Neuronal stem cell (in vitro differentiated cells): Measurements from ENCODE around the gene MAPK10.

Source experiments
- DNase-seq: peaks from one replicate; pipeline ENCODE4 v3.0.0-alpha.2; 2013; ENCODE audit warnings: low spot score
- H2AFZ ChIP-seq: one replicate; pipeline ENCODE4 v1.6.1; 2013; ENCODE audit warnings: mild to moderate bottlenecking, low read length, inconsistent platforms
- H2AK5ac ChIP-seq: 2 replicates; pipeline ENCODE4 v1.6.1; 2013; ENCODE audit warnings: low read depth, mild to moderate bottlenecking, inconsistent platforms, low read length, moderate library complexity, mixed read lengths
- H2BK120ac ChIP-seq: 2 replicates; pipeline ENCODE4 v1.6.1; 2013; ENCODE audit warnings: low read depth, mild to moderate bottlenecking, inconsistent platforms, low read length, moderate library complexity, mixed read lengths
- H2BK12ac ChIP-seq: one replicate; pipeline ENCODE4 v1.6.1; 2013; ENCODE audit warnings: low read length, inconsistent platforms
- H2BK15ac ChIP-seq: 2 replicates; pipeline ENCODE4 v1.6.1; 2013; ENCODE audit warnings: mild to moderate bottlenecking, low read length, inconsistent platforms, mixed read lengths
- H2BK5ac ChIP-seq: one replicate; pipeline ENCODE4 v1.6.1; 2013; ENCODE audit warnings: inconsistent platforms, mild to moderate bottlenecking, low read length, moderate library complexity
- H3K14ac ChIP-seq: one replicate; pipeline ENCODE4 v1.6.1; 2013; ENCODE audit warnings: low read length, inconsistent platforms
- H3K18ac ChIP-seq: 2 replicates; pipeline ENCODE4 v1.6.1; 2013; ENCODE audit warnings: low read length, inconsistent platforms
- H3K23ac ChIP-seq: 2 replicates; pipeline ENCODE4 v1.6.1; 2013; ENCODE audit warnings: low read depth, mild to moderate bottlenecking, mixed read lengths, low read length, inconsistent platforms; ENCODE audit not compliant: poor library complexity
- H3K27ac ChIP-seq: replicated peaks from 3 replicates; pipeline ENCODE4 v1.5.1; 2013; ENCODE audit warnings: low read length, inconsistent platforms
- H3K27me3 ChIP-seq, 3 experiments: 2 replicates each; pipeline ENCODE4 v1.6.1; 2013; ENCODE audit warnings: low read length in 3 of 3, mild to moderate bottlenecking in 2 of 3, inconsistent platforms in 1 of 3, low read depth in 1 of 3, mixed read lengths in 1 of 3, moderate library complexity in 1 of 3; ENCODE audit not compliant: control insufficient read depth in 3 of 3, insufficient read depth in 3 of 3
- H3K36me3 ChIP-seq, 2 donors: replicated peaks in 1 of 2; 2 replicates each; pipeline ENCODE4 v1.6.1; 2013; ENCODE audit warnings: low read length in 2 of 2; ENCODE audit not compliant: control insufficient read depth in 2 of 2, insufficient read depth in 2 of 2
- H3K4ac ChIP-seq: 2 replicates; pipeline ENCODE4 v1.6.1; 2013; ENCODE audit warnings: inconsistent platforms, mild to moderate bottlenecking, low read length, moderate library complexity
- H3K4me1 ChIP-seq, 2 donors: 1 replicate in 1 of 2; 2 replicates in 1 of 2; pipeline ENCODE4 v1.6.1; 2013; ENCODE audit warnings: low read length in 2 of 2, low read depth in 1 of 2; ENCODE audit not compliant: control insufficient read depth in 2 of 2, insufficient read depth in 1 of 2
- H3K4me2 ChIP-seq: one replicate; pipeline ENCODE4 v1.6.1; 2013; ENCODE audit warnings: mild to moderate bottlenecking, low read length, inconsistent platforms; ENCODE audit not compliant: insufficient read depth, poor library complexity, severe bottlenecking
- H3K4me3 ChIP-seq, 2 donors: 2 replicates each; pipeline ENCODE4 v1.5.1; 2013; ENCODE audit warnings: low read length in 2 of 2, mild to moderate bottlenecking in 2 of 2, inconsistent platforms in 1 of 2, moderate library complexity in 1 of 2
- H3K79me1 ChIP-seq: one replicate; pipeline ENCODE4 v1.6.1; 2013; ENCODE audit warnings: low read depth, mild to moderate bottlenecking, inconsistent platforms, low read length, moderate library complexity
- H3K9ac ChIP-seq: one replicate; pipeline ENCODE4 v1.6.1; 2013; ENCODE audit warnings: mild to moderate bottlenecking, low read depth, low read length, inconsistent platforms; ENCODE audit not compliant: poor library complexity
- H3K9me3 ChIP-seq, 2 donors: replicated peaks in 1 of 2; 2 replicates each; pipeline versions ENCODE3 to v1.6.1; 2013; ENCODE audit warnings: low read length in 2 of 2, mild to moderate bottlenecking in 2 of 2, inconsistent platforms in 1 of 2, low read depth in 1 of 2, mixed read lengths in 1 of 2, moderate library complexity in 1 of 2; ENCODE audit not compliant: control insufficient read depth in 2 of 2, insufficient read depth in 1 of 2
- H4K8ac ChIP-seq: one replicate; pipeline ENCODE4 v1.6.1; 2013; ENCODE audit warnings: low read depth, mild to moderate bottlenecking, inconsistent platforms, low read length, moderate library complexity
- H4K91ac ChIP-seq: one replicate; pipeline ENCODE4 v1.6.1; 2013; ENCODE audit warnings: low read length, low read depth, mild to moderate bottlenecking, inconsistent platforms; ENCODE audit not compliant: poor library complexity
- WGBS, 2 donors: extraction: QIAGEN DNeasy Blood & Tissue Kit; methylation state at CpG; one replicate each; pipeline ENCODE4 v1.1.7; 2013; ENCODE audit warnings: missing lambda C conversion rate in 2 of 2, mixed read lengths in 1 of 2; ENCODE audit not compliant: insufficient read length in 2 of 2, insufficient replicate concordance in 1 of 2; ENCODE audit errors: extremely low coverage in 2 of 2; 5-methylcytosine and 5-hydroxymethylcytosine counted together

The MAPK10 gene

DNA sequence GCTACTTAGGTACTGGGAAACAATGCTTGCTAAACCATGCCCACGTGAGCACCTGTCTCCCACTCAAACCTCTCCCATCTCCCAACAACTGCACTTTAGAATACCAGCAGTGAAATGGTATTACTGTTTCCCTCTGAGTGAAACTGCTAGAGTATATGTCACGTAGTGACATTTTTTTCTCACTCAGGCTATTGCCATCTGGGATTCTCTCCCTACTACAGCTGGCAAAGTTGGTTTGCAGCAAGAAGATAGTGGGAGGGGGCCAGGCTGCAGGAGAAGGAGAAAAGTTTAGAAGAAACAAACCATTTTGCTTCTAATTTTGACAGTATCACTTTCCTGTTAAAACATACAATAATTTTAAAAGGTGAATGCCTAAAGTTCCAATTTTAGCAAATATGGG, 358.3 kb downstream of the MAPK10 start:
- Histone ChIP-seq H3K18ac (no peak overlapping the region), H3K4ac (no peak overlapping the region), H2AFZ (no peak overlapping the region), H2BK5ac (no peak overlapping the region), H3K14ac (no peak overlapping the region), H2AK5ac (no peak overlapping the region), H2BK15ac (no peak overlapping the region), H3K9ac (no peak overlapping the region), H2BK12ac (no peak overlapping the region), H3K23ac (no peak overlapping the region), H3K4me3 (no peak overlapping the region), H3K27ac (no peak overlapping the region), H4K91ac (no peak overlapping the region), H3K4me2 (no peak overlapping the region), H3K9me3 (no peaks in the 10 kb centered on the region), H3K4me1 (no peaks in the 10 kb centered on the region), H3K36me3 (no peaks in the 10 kb centered on the region), H3K79me1 (no peaks in the 10 kb centered on the region), H2BK120ac (no peak overlapping the region), H4K8ac (no peak overlapping the region), H3K27me3 (no peaks in the 10 kb centered on the region)
- no peak for DNase-seq
- no CpG with 5 or more reads among the region's 2 CpGs for WGBS, 2 donors

- Histone ChIP-seq H3K4ac (no peak overlapping the region), H3K9me3 (no peaks in the 10 kb centered on the region), H2AK5ac (no peak overlapping the region), H3K27me3 (no peaks in the 10 kb centered on the region), H2BK15ac (no peak overlapping the region), H3K27ac (no peak overlapping the region), H3K23ac (no peak overlapping the region), H3K9ac (no peak overlapping the region), H3K4me2 (no peak overlapping the region), H3K36me3 (no peaks in the 10 kb centered on the region), H3K79me1 (no peaks in the 10 kb centered on the region), H3K4me3 (no peak overlapping the region), H2BK5ac (no peak overlapping the region), H2BK12ac (no peak overlapping the region), H2AFZ (no peak overlapping the region), H3K4me1 (no peaks in the 10 kb centered on the region), H3K14ac (no peak overlapping the region), H4K8ac (no peak overlapping the region), H3K18ac (no peak overlapping the region), H2BK120ac (no peak overlapping the region), H4K91ac (no peak overlapping the region)
- no peak for DNase-seq
- no CpG with 5 or more reads among the region's 6 CpGs for WGBS, 2 donors
Measured at GRCh38 chr4:85995361-85995760, 364.5 kb downstream of the MAPK10 start.

DNA sequence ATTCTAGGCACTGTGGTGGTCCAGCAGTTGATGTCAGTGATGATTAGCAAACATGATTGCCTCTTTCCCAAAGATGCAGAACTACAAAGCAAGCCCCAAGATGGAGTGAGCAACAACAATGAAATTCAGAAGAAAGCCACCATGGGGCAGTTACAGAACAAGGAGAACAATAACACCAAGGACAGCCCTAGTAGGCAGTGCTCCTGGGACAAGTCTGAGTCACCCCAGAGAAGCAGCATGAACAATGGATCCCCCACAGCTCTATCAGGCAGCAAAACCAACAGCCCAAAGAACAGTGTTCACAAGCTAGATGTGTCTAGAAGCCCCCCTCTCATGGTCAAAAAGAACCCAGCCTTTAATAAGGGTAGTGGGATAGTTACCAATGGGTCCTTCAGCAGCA, 365.3 kb downstream of the MAPK10 start:
- Histone ChIP-seq H3K27ac (no peak overlapping the region), H4K8ac (no peak overlapping the region), H2BK120ac (no peak overlapping the region)

GRCh38 chr4:85993641-85994040, 366.2 kb downstream of the MAPK10 start:
- Histone ChIP-seq H4K91ac (no peak overlapping the region), H3K4me1 (no peaks in the 10 kb centered on the region), H2BK120ac (no peak overlapping the region), H2BK5ac (no peak overlapping the region), H3K14ac (no peak overlapping the region), H3K23ac (no peak overlapping the region), H2AFZ (no peak overlapping the region), H3K4me3 (no peak overlapping the region), H2BK15ac (no peak overlapping the region), H3K9ac (no peak overlapping the region), H3K27ac (no peak overlapping the region), H4K8ac (no peak overlapping the region), H3K36me3 (no peaks in the 10 kb centered on the region), H2BK12ac (no peak overlapping the region), H2AK5ac (no peak overlapping the region), H3K79me1 (no peaks in the 10 kb centered on the region), H3K27me3 (no peaks in the 10 kb centered on the region), H3K4me2 (no peak overlapping the region), H3K18ac (no peak overlapping the region), H3K4ac (no peak overlapping the region), H3K9me3 (no peaks in the 10 kb centered on the region)
- no CpG with 5 or more reads among the region's 2 CpGs for WGBS, 2 donors
- DNase-seq: no peak

More for the DNA sequence above, 365.3 kb downstream of the MAPK10 start:
- Histone ChIP-seq H3K4me3 (no peak overlapping the region), H2AFZ (no peak overlapping the region), H3K4me1 (no peaks in the 10 kb centered on the region), H3K4me2 (no peak overlapping the region), H2BK12ac (no peak overlapping the region), H3K23ac (no peak overlapping the region), H3K27me3 (no peaks in the 10 kb centered on the region), H3K14ac (no peak overlapping the region), H3K9me3 (no peaks in the 10 kb centered on the region), H2BK5ac (no peak overlapping the region), H2BK15ac (no peak overlapping the region), H2AK5ac (no peak overlapping the region), H3K4ac (no peak overlapping the region), H3K36me3 (no peaks in the 10 kb centered on the region), H3K79me1 (no peaks in the 10 kb centered on the region), H4K91ac (no peak overlapping the region), H3K18ac (no peak overlapping the region), H3K9ac (no peak overlapping the region)
- DNase-seq: no peak
